PC-3 (cell line): ENCODE measurements around the gene QPCT.

Experiments
- EZH2 ChIP-seq: fragments of 300-600 bp; sonication (generic); IDR thresholded peaks from one replicate; pipeline ENCODE4 v1.6.1; 2017; ENCODE audit warnings: antibody characterized with exemption, mild to moderate bottlenecking, low read length; ENCODE audit not compliant: unreplicated experiment
- EZH2phosphoT487 ChIP-seq: fragments of 300-600 bp; sonication (generic); IDR thresholded peaks from 2 replicates; pipeline ENCODE4 v1.6.1; 2018; ENCODE audit warnings: mild to moderate bottlenecking, antibody characterized with exemption, low read length, borderline replicate concordance
- TF ChIP-seq, protein P1 (sequence below): fragments of 300-600 bp; sonication (generic); conservative IDR thresholded peaks from 2 replicates; pipeline ENCODE4 v1.5.1; 2017; ENCODE audit warnings: antibody characterized with exemption, low read depth, mild to moderate bottlenecking, low read length

DNA sequence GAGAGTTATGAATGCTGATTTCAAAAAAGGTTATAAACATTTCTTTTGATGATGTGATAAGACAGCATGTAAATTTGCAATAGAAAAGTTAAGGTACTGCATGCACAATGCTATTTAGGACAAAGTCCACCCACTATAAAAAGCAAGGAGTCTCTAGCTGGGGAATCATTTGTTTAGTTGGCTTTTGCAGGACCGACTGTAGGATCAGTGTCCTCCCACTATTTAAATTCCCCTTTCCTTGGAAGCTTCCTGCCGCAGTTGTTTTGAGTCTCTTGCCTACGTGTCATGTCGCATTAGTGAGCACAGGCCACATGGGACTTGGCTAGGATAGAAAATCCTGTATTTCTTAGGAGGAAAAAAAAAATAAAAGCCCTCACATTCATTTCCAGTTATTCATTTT is 13.1 kb downstream of the QPCT start:
- TF ChIP-seq, protein P1, sequence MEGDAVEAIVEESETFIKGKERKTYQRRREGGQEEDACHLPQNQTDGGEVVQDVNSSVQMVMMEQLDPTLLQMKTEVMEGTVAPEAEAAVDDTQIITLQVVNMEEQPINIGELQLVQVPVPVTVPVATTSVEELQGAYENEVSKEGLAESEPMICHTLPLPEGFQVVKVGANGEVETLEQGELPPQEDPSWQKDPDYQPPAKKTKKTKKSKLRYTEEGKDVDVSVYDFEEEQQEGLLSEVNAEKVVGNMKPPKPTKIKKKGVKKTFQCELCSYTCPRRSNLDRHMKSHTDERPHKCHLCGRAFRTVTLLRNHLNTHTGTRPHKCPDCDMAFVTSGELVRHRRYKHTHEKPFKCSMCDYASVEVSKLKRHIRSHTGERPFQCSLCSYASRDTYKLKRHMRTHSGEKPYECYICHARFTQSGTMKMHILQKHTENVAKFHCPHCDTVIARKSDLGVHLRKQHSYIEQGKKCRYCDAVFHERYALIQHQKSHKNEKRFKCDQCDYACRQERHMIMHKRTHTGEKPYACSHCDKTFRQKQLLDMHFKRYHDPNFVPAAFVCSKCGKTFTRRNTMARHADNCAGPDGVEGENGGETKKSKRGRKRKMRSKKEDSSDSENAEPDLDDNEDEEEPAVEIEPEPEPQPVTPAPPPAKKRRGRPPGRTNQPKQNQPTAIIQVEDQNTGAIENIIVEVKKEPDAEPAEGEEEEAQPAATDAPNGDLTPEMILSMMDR, result no peak
- no peak for TF ChIP-seq EZH2
- no peak for TF ChIP-seq EZH2phosphoT487
